Esophagus squamous epithelium (tissue), 4 donors: ENCODE data around the gene CCSER1.

ENCODE experiments used
- POLR2A ChIP-seq, 4 donors: fragments of 450-650 bp; IDR thresholded peaks; one replicate each; pipeline ENCODE4 v1.6.1; 2017; ENCODE audit warnings: antibody characterized with exemption in 4 of 4, mild to moderate bottlenecking in 4 of 4, moderate library complexity in 3 of 4
- TF ChIP-seq, protein P1 (sequence below), 6 experiments: fragments of 450-650 bp in 4 of 6; fragments of 200-600 bp in 2 of 6; sonication (generic) in 2 of 6; IDR thresholded peaks; one replicate each; pipeline ENCODE4 v1.5.1; 2016 to 2019; ENCODE audit warnings: antibody characterized with exemption in 6 of 6, mild to moderate bottlenecking in 4 of 6, moderate library complexity in 4 of 6

GRCh38 chr4:90958256-90958895 lies 831.2 kb downstream of the CCSER1 start:
- TF ChIP-seq, protein P1, sequence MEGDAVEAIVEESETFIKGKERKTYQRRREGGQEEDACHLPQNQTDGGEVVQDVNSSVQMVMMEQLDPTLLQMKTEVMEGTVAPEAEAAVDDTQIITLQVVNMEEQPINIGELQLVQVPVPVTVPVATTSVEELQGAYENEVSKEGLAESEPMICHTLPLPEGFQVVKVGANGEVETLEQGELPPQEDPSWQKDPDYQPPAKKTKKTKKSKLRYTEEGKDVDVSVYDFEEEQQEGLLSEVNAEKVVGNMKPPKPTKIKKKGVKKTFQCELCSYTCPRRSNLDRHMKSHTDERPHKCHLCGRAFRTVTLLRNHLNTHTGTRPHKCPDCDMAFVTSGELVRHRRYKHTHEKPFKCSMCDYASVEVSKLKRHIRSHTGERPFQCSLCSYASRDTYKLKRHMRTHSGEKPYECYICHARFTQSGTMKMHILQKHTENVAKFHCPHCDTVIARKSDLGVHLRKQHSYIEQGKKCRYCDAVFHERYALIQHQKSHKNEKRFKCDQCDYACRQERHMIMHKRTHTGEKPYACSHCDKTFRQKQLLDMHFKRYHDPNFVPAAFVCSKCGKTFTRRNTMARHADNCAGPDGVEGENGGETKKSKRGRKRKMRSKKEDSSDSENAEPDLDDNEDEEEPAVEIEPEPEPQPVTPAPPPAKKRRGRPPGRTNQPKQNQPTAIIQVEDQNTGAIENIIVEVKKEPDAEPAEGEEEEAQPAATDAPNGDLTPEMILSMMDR (IDR thresholded peaks at IDR 0.05): no peak
- no peak for TF ChIP-seq POLR2A (IDR thresholded peaks at IDR 0.05)
